Osteoblast (primary cell): ENCODE data around the gene GP9. TPM values are rescaled to one million over a fixed set of nuclear protein-coding genes. Genes with fewer than 3 reads are reported as not detected.

Source experiments
- DNase-seq: peaks from one replicate; pipeline ENCODE4 v3.0.0; 2011; ENCODE audit warnings: low spot score, mixed read lengths; ENCODE audit not compliant: insufficient read length; ENCODE audit errors: missing footprints
- H2AFZ ChIP-seq: 2 replicates; pipeline ENCODE4 v1.6.0; 2011; ENCODE audit warnings: mild to moderate bottlenecking, low read length
- H3K27ac ChIP-seq: 2 replicates; pipeline ENCODE4 v1.5.1; 2011; ENCODE audit warnings: mild to moderate bottlenecking, low read depth, low read length, moderate library complexity
- H3K27me3 ChIP-seq: 2 replicates; pipeline ENCODE4 v1.6.0; 2012; ENCODE audit warnings: mild to moderate bottlenecking, control low read depth, inconsistent platforms, low read length, moderate library complexity; ENCODE audit not compliant: insufficient read depth
- H3K36me3 ChIP-seq: 2 replicates; pipeline ENCODE4 v1.5.1; 2011; ENCODE audit warnings: mild to moderate bottlenecking, low read length, control low read depth, moderate library complexity; ENCODE audit not compliant: insufficient read depth
- H3K4me1 ChIP-seq: 2 replicates; pipeline ENCODE4 v1.5.1; 2011; ENCODE audit warnings: mild to moderate bottlenecking, low read length, control low read depth, moderate library complexity; ENCODE audit not compliant: insufficient read depth
- H3K4me2 ChIP-seq: 2 replicates; pipeline ENCODE4 v1.6.0; 2011; ENCODE audit warnings: mild to moderate bottlenecking, low read length; ENCODE audit not compliant: insufficient read depth
- H3K4me3 ChIP-seq: fragments of 200-600 bp; sonication (generic); 3 replicates; pipeline ENCODE4 v1.5.1; 2012; ENCODE audit warnings: mild to moderate bottlenecking, low read length, inconsistent platforms; ENCODE audit not compliant: insufficient read depth
- H3K79me2 ChIP-seq: 2 replicates; pipeline ENCODE4 v1.6.0; 2012; ENCODE audit warnings: mild to moderate bottlenecking, low read length, control low read depth, inconsistent platforms; ENCODE audit not compliant: insufficient read depth
- H3K9me3 ChIP-seq: 2 replicates; pipeline ENCODE4 v1.5.1; 2011; ENCODE audit warnings: low read depth, low read length, control low read depth
- H4K20me1 ChIP-seq: 2 replicates; pipeline ENCODE4 v1.6.0; 2012; ENCODE audit warnings: mild to moderate bottlenecking, low read length, control low read depth; ENCODE audit not compliant: insufficient read depth
- total RNA-seq: library from RNA; depleted of rRNA; stranded (reverse); fragments of >200 nt; gene quantifications from 2 replicates; pipeline ENCODE4 v1.2.3, GENCODE V29; 2012
- TF ChIP-seq, protein P1 (sequence below): IDR thresholded peaks from 2 replicates; pipeline ENCODE4 v1.5.1; 2011; ENCODE audit warnings: mild to moderate bottlenecking, low read depth, low read length, moderate library complexity; ENCODE audit errors: extremely low read depth

GP9 gene
- total RNA-seq, 1 donor, result not detected

DNA sequence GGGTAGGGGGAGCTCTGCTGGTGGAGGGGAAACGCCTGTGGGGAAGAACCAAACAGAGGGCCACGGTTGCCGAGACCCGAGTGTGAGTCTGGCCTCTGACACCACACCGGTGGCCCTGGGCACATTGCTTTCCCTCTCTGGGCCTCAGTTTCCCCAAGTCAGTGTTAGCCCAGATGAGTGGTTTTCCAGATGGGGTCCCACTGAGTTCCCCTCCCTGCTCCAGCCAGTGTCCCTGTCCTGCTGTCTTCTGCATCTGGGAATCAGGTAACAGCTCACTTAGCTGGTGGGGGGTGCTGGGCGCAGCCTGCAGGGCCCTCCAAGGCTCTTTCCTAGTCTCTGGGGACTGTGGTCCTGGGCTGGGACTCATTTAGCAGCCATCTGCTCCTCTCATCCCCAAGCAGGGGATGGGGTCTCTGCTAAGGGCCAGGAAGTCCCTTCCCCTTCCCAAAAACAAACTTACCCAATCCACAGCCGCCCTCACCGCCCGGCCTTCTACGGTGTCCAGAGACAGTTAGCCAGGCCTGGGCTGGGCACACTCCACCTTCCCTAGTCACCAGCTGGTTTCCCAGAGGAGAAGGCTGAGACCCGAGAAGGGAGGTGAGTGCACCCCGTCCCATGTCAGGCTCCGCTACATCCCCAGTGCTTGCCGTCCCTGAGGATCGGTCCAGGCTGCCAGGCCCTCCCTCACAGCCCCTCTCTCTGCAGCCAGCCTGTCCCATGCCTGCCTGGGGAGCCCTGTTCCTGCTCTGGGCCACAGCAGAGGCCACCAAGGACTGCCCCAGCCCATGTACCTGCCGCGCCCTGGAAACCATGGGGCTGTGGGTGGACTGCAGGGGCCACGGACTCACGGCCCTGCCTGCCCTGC is 676 bp downstream of the GP9 start:
- peaks cover 5% of the 10 kb centered on the region for H3K27me3 ChIP-seq
- H2AFZ ChIP-seq, result no peak overlapping the region
- no peaks in the 10 kb centered on the region for H4K20me1 ChIP-seq
- H3K36me3 ChIP-seq, result no peaks in the 10 kb centered on the region
- TF ChIP-seq, protein P1, sequence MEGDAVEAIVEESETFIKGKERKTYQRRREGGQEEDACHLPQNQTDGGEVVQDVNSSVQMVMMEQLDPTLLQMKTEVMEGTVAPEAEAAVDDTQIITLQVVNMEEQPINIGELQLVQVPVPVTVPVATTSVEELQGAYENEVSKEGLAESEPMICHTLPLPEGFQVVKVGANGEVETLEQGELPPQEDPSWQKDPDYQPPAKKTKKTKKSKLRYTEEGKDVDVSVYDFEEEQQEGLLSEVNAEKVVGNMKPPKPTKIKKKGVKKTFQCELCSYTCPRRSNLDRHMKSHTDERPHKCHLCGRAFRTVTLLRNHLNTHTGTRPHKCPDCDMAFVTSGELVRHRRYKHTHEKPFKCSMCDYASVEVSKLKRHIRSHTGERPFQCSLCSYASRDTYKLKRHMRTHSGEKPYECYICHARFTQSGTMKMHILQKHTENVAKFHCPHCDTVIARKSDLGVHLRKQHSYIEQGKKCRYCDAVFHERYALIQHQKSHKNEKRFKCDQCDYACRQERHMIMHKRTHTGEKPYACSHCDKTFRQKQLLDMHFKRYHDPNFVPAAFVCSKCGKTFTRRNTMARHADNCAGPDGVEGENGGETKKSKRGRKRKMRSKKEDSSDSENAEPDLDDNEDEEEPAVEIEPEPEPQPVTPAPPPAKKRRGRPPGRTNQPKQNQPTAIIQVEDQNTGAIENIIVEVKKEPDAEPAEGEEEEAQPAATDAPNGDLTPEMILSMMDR, result no peak
- no peaks in the 10 kb centered on the region for H3K9me3 ChIP-seq
- H3K27ac ChIP-seq, result no peak overlapping the region
- no peaks in the 10 kb centered on the region for H3K79me2 ChIP-seq
- H3K4me3 ChIP-seq, result no peak overlapping the region
- H3K4me2 ChIP-seq, result no peak overlapping the region
- DNase-seq, result no peak
- no peaks in the 10 kb centered on the region for H3K4me1 ChIP-seq

DNA sequence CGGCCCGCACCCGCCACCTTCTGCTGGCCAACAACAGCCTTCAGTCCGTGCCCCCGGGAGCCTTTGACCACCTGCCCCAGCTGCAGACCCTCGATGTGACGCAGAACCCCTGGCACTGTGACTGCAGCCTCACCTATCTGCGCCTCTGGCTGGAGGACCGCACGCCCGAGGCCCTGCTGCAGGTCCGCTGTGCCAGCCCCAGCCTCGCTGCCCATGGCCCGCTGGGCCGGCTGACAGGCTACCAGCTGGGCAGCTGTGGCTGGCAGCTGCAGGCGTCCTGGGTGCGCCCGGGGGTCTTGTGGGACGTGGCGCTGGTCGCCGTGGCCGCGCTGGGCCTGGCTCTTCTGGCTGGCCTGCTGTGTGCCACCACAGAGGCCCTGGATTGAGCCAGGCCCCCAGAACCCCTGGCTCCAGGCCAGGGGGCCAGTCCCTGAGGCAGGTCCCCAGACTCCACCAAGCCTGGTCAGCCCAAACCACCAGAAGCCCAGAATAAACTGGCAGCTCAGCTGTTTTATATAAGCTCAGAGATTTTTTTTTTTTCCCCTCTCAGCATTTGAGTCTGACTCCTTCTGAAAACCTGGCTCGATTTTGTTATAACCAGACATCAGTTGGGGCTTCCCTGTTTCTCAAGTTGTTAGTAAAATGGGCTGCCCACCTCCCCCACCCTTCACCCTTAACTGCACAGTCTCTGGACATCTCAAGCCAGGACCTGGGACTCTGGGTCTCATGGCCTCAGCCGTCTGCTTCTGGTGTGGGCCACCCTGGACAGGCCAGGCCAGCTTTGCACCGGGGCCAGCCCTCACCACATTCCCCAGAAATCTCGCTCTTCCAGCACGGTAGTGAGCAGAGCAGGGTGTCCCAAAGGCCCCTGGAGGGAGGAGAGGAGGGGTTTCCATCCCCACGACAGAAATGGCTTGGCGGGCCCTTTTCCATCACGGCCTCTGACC is 1.6 kb downstream of the GP9 start:
- H3K4me3 ChIP-seq, result no peak overlapping the region
- H3K27me3 ChIP-seq, result peaks cover 3% of the 10 kb centered on the region
- TF ChIP-seq, protein P1, result no peak
- H3K79me2 ChIP-seq, result no peaks in the 10 kb centered on the region
- H2AFZ ChIP-seq, result no peak overlapping the region
- H3K4me1 ChIP-seq, result no peaks in the 10 kb centered on the region
- H3K4me2 ChIP-seq, result no peak overlapping the region
- H3K36me3 ChIP-seq, result no peaks in the 10 kb centered on the region
- no peaks in the 10 kb centered on the region for H4K20me1 ChIP-seq
- no peak overlapping the region for H3K27ac ChIP-seq
- no peaks in the 10 kb centered on the region for H3K9me3 ChIP-seq
- DNase-seq, result peak; percentile 71

GRCh38 chr3:129063091-129063640 is 2.6 kb downstream of the GP9 start:
- no peak overlapping the region for H3K4me3 ChIP-seq
- no peak overlapping the region for H2AFZ ChIP-seq
- no peaks in the 10 kb centered on the region for H3K4me1 ChIP-seq
- TF ChIP-seq, protein P1, result no peak
- H4K20me1 ChIP-seq, result no peaks in the 10 kb centered on the region
- no peak overlapping the region for H3K4me2 ChIP-seq
- DNase-seq, result no peak
- H3K27me3 ChIP-seq, result peaks cover 3% of the 10 kb centered on the region
- no peak overlapping the region for H3K27ac ChIP-seq
- H3K36me3 ChIP-seq, result no peaks in the 10 kb centered on the region
- H3K79me2 ChIP-seq, result no peaks in the 10 kb centered on the region
- H3K9me3 ChIP-seq, result no peaks in the 10 kb centered on the region
